Measurements from ENCODE around the gene NPSR1. TPM values are rescaled to one million over a fixed set of nuclear protein-coding genes. Genes with fewer than 3 reads are reported as not detected.

NPSR1 gene
- total RNA-seq, 4 donors from 2014 or later: not detected

DNA sequence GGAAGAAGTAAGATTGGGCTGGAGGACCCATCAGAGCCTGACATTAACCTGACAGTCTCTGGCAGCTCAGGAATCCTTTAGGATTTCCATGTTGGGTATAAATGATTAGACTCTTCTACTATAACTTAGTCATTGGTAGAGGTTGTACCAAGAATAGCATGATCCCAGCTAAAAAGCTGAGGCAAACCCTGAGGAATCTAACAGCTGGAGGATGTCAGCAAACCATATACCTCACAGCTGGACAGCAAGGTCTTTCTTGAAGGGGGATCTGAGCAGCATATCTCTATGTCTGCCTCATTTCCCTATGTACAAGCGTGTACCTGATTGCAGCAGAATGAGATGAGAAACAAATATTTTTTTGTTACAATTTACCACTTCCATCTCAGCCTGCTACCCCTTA lies 103.2 kb downstream of the NPSR1 start:
- H3K36me3 ChIP-seq: no peaks in the 10 kb centered on the region
- TF ChIP-seq POLR2A (IDR thresholded peaks at IDR 0.05; ENCODE audit: low read depth) (no peak), EP300 (IDR thresholded peaks at IDR 0.05) (no peak), CTCF (IDR thresholded peaks at IDR 0.05) (no peak), POLR2AphosphoS5 (IDR thresholded peaks at IDR 0.05) (no peak)
- no peaks in the 10 kb centered on the region for H3K9me3 ChIP-seq
- 62% methylated on average over 1 of the region's 1 CpG for WGBS
- H3K27ac ChIP-seq (replicated peaks in 1 of 4): no peak overlapping the region
- H3K27me3 ChIP-seq: no peaks in the 10 kb centered on the region
- H3K4me3 ChIP-seq: no peak overlapping the region
- intact Hi-C loops (cut with DNase I): no loop called here
- H3K4me1 ChIP-seq: no peaks in the 10 kb centered on the region
- DNase-seq (ENCODE audit: extremely low spot score): no peak

- intact Hi-C loops (cut with DNase I): no loop called here
- Histone ChIP-seq H3K27me3 (no peaks in the 10 kb centered on the region), H3K4me1 (no peaks in the 10 kb centered on the region), H3K4me3 (no peak overlapping the region), H3K9me3 (no peaks in the 10 kb centered on the region), H3K36me3 (no peaks in the 10 kb centered on the region), H3K27ac (replicated peaks in 1 of 4) (no peak overlapping the region)
- no peak for DNase-seq (ENCODE audit: extremely low spot score)
- TF ChIP-seq EP300 (IDR thresholded peaks at IDR 0.05): no peak
- no peak for TF ChIP-seq POLR2A (IDR thresholded peaks at IDR 0.05; ENCODE audit: low read depth)
- TF ChIP-seq CTCF (IDR thresholded peaks at IDR 0.05): no peak
- TF ChIP-seq POLR2AphosphoS5 (IDR thresholded peaks at IDR 0.05): no peak
Measured at GRCh38 chr7:34761627-34762026, 103.6 kb downstream of the NPSR1 start.

DNA sequence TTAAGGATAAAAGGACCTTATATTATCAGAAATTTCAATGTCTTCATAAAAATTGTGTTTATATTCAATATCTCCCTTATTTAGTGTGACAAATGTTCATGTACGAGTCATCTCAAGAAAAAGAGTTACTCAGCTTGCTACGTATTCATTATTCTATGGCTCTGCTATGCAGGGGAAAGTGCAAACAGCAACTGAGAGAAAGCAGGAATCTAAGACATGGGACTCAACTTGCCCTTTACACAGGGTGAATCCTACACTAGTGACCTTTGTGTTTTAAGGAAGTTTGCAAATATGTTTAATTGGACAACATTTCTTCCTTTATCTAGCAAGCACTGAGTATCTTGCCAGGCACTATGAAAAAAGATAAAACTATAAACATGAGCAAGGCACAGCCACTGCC lies 104.7 kb downstream of the NPSR1 start:
- no peaks in the 10 kb centered on the region for H3K9me3 ChIP-seq
- no peak for TF ChIP-seq POLR2AphosphoS5 (IDR thresholded peaks at IDR 0.05)

DNA sequence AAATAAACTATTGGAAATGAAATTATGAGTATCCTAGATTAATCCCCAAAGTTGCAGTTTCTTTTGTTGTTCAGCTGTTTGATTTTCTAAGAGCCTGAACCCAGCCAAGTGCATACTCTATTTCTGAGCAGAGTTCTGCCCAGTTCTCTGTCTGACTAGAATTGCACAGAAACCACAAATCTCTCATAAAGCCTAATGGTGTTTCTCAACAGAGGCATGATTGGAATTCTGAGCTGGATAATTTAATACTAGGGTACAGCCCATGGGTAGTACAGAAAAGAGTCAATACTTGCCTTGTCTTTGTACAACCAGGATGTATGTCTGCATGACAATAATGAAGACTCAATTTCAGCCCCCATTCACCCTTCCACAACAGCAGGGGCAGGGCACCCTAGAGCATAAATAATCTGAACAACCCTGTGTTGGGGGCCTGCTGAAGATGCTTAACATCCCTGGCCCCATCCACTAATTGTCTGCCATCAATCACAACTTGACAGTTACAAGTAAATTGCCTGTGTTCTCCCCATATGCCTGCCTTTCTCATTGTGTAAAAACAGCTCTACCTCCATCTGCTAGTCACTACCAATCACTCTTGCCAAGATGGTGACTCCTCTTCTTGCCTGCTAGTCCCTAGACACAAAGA lies 114.4 kb downstream of the NPSR1 start:
- intact Hi-C loops (cut with DNase I): no loop called here

More for the DNA sequence above, 104.7 kb downstream of the NPSR1 start:
- no peaks in the 10 kb centered on the region for H3K27me3 ChIP-seq
- no peaks in the 10 kb centered on the region for H3K36me3 ChIP-seq
- no peak overlapping the region for H3K4me3 ChIP-seq
- DNase-seq (ENCODE audit: extremely low spot score): no peak
- no peaks in the 10 kb centered on the region for H3K4me1 ChIP-seq
- no peak overlapping the region for H3K27ac ChIP-seq (replicated peaks in 1 of 4)
- intact Hi-C loops (cut with DNase I): no loop called here
- 61% methylated on average over 2 of the region's 2 CpGs for WGBS

DNA sequence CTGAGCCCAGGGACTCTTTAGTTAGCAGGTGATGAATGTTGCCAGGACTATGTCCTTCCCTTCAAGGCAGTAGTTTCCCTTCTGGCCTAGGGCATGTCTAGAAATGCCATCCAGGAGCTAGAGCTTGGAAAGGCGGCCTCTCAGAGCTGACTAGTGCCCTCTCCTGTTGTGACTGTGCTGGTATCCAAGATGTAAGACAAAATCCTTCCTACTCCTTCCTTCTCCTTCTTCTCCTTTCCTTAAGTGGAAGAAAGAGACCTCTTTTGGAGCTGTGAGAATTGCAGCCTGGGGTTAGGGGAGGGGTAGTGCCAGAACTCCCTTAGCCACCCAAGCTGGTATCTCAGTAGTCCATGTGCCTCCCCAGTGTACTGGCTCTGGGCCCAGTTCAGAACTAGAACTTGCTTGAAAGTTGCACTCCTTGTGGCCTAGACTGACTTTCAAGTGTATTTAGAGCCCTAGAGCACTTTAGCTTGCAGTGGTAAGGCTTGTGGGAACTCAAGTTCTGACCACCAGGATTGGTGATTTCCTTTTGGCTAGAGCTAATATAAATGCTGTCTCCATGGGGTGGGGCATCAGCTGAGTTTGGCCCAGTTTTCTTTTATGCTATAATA lies 118.8 kb downstream of the NPSR1 start:
- no peaks in the 10 kb centered on the region for H3K36me3 ChIP-seq
- TF ChIP-seq POLR2AphosphoS5 (IDR thresholded peaks at IDR 0.05): no peak
- TF ChIP-seq CTCF (IDR thresholded peaks at IDR 0.05): no peak
- TF ChIP-seq EP300 (IDR thresholded peaks at IDR 0.05): no peak
- no peak for TF ChIP-seq POLR2A (IDR thresholded peaks at IDR 0.05; ENCODE audit: low read depth)
- no peaks in the 10 kb centered on the region for H3K27me3 ChIP-seq
- intact Hi-C loops (cut with DNase I): no loop called here
- no peak overlapping the region for H3K4me3 ChIP-seq
- H3K9me3 ChIP-seq: peaks cover 0 to 7% (median 3%) of the 10 kb centered on the region in 4 donors
- 89% methylated on average over 1 of the region's 1 CpG for WGBS
- no peaks in the 10 kb centered on the region for H3K4me1 ChIP-seq
- DNase-seq (ENCODE audit: extremely low spot score): no peak
- H3K27ac ChIP-seq (replicated peaks in 1 of 4): no peak overlapping the region

More for the DNA sequence above, 114.4 kb downstream of the NPSR1 start:
- Histone ChIP-seq H3K4me1 (no peaks in the 10 kb centered on the region), H3K9me3 (no peaks in the 10 kb centered on the region), H3K36me3 (no peaks in the 10 kb centered on the region), H3K27ac (replicated peaks in 1 of 4) (no peak overlapping the region), H3K4me3 (no peak overlapping the region), H3K27me3 (no peaks in the 10 kb centered on the region)
- no peak for TF ChIP-seq POLR2A (IDR thresholded peaks at IDR 0.05; ENCODE audit: low read depth)
- no peak for TF ChIP-seq EP300 (IDR thresholded peaks at IDR 0.05)
- TF ChIP-seq POLR2AphosphoS5 (IDR thresholded peaks at IDR 0.05): no peak
- TF ChIP-seq CTCF (IDR thresholded peaks at IDR 0.05): no peak
- no peak for DNase-seq (ENCODE audit: extremely low spot score)
